Kidney glomerular epithelial cell (primary cell): ENCODE data around the gene TLCD1.

Source experiments
- DNase-seq: peaks from one replicate; lab custom pipeline; 2025; lab: John Stamatoyannopoulos, UW

The TLCD1 gene

GRCh38 chr17:28712705-28713415, 13.2 kb downstream of the TLCD1 start:
- DNase-seq: no peak

GRCh38 chr17:28712032-28712704, 13.9 kb downstream of the TLCD1 start:
- no peak for DNase-seq

- no peak for DNase-seq
These were observed 14.4 kb downstream of the TLCD1 start, which contains the start of gene PROCA1 for GRCh38 chr17:28711723-28712031. TSS of gene PROCA1 (minus strand) at chr17:28711888. CDS start at chr17:28711660, 228 bp downstream.

- peak; percentile 76 for DNase-seq
These were observed 14.9 kb downstream of the TLCD1 start for GRCh38 chr17:28710861-28711722.

GRCh38 chr17:28707339-28707720, 18.7 kb downstream of the TLCD1 start:
- DNase-seq: no peak

GRCh38 chr17:28706471-28707338, 19.3 kb downstream of the TLCD1 start:
- no peak for DNase-seq

GRCh38 chr17:28705728-28706334, 20.2 kb downstream of the TLCD1 start:
- no peak for DNase-seq

GRCh38 chr17:28705074-28705659, 20.9 kb downstream of the TLCD1 start:
- DNase-seq: no peak

GRCh38 chr17:28704219-28704858, 21.7 kb downstream of the TLCD1 start:
- no peak for DNase-seq

GRCh38 chr17:28703552-28704218, 22.3 kb downstream of the TLCD1 start:
- no peak for DNase-seq

GRCh38 chr17:28702752-28703150, 23.3 kb downstream of the TLCD1 start:
- DNase-seq: no peak

- no peak for DNase-seq
These were observed 23.8 kb downstream of the TLCD1 start for GRCh38 chr17:28702026-28702751.

- no peak for DNase-seq
These were observed 25.1 kb downstream of the TLCD1 start for GRCh38 chr17:28700830-28701492.

GRCh38 chr17:28700278-28700677, 25.8 kb downstream of the TLCD1 start:
- DNase-seq: no peak

- no peak for DNase-seq
These were observed 27.6 kb downstream of the TLCD1 start for GRCh38 chr17:28698253-28698941.

- no peak for DNase-seq
These were observed 32.2 kb downstream of the TLCD1 start for GRCh38 chr17:28693869-28694268.

GRCh38 chr17:28689011-28689410, 37.0 kb downstream of the TLCD1 start:
- DNase-seq: no peak

- no peak for DNase-seq
These were observed 37.6 kb downstream of the TLCD1 start for GRCh38 chr17:28688481-28688880.
